ENCODE results near the gene EHMT1.

The EHMT1 gene

GRCh38 chr9:137643921-137644320 lies 25.1 kb downstream of the EHMT1 start:
- peak in 1 of 56 donors; percentile 41 for DNase-seq

- no peak for DNase-seq
These were observed 26.4 kb downstream of the EHMT1 start for GRCh38 chr9:137645211-137645610.

- DNase-seq, result no peak
These were observed 27.5 kb downstream of the EHMT1 start for GRCh38 chr9:137646341-137646740.

- DNase-seq, result no peak
These were observed 28.4 kb downstream of the EHMT1 start for GRCh38 chr9:137647096-137647714.

GRCh38 chr9:137648396-137648795 lies 29.6 kb downstream of the EHMT1 start:
- DNase-seq, result no peak

GRCh38 chr9:137649553-137649952 lies 30.7 kb downstream of the EHMT1 start:
- DNase-seq, result no peak

GRCh38 chr9:137650259-137650658 lies 31.5 kb downstream of the EHMT1 start:
- DNase-seq, result no peak

GRCh38 chr9:137650779-137651178 lies 32.0 kb downstream of the EHMT1 start:
- no peak for DNase-seq

GRCh38 chr9:137656416-137656815 lies 37.6 kb downstream of the EHMT1 start:
- DNase-seq, result no peak

- DNase-seq, result no peak
These were observed 38.8 kb downstream of the EHMT1 start for GRCh38 chr9:137657606-137658005.

- DNase-seq, result no peak
These were observed 40.0 kb downstream of the EHMT1 start for GRCh38 chr9:137658781-137659180.

- no peak for DNase-seq
These were observed 41.3 kb downstream of the EHMT1 start for GRCh38 chr9:137660144-137660543.

- DNase-seq, result no peak
These were observed 44.8 kb downstream of the EHMT1 start for GRCh38 chr9:137663584-137663983.

- no peak for DNase-seq
These were observed 45.9 kb downstream of the EHMT1 start for GRCh38 chr9:137664676-137665075.

- no peak for DNase-seq
These were observed 46.4 kb downstream of the EHMT1 start for GRCh38 chr9:137665226-137665625.

GRCh38 chr9:137665697-137666512 lies 47.1 kb downstream of the EHMT1 start:
- peak in 38 of 56 donors; percentile 16 to 73 (median 38) for DNase-seq

GRCh38 chr9:137666513-137666822 lies 47.7 kb downstream of the EHMT1 start:
- peak in 3 of 56 donors; percentile 18 to 29 (median 26) for DNase-seq

GRCh38 chr9:137666955-137667670 lies 48.3 kb downstream of the EHMT1 start:
- peak in 28 of 56 donors; percentile 16 to 69 (median 40) for DNase-seq

GRCh38 chr9:137668203-137668602 lies 49.4 kb downstream of the EHMT1 start:
- DNase-seq, result no peak

GRCh38 chr9:137669261-137669672 lies 50.5 kb downstream of the EHMT1 start:
- DNase-seq, result peak in 2 of 56 donors; percentile 26 to 50

- no peak for DNase-seq
These were observed 51.8 kb downstream of the EHMT1 start for GRCh38 chr9:137670391-137671195.

- no peak for DNase-seq
These were observed 52.4 kb downstream of the EHMT1 start for GRCh38 chr9:137671196-137671538.

All from nucleus accumbens (tissue), 56 donors.